ENCODE measurements around the gene RBFOX1.

The RBFOX1 gene

GRCh38 chr16:7374614-7375174 lies 42.0 kb downstream of the RBFOX1 start:
- DNase-seq = no peak

- DNase-seq = no peak
Measured at GRCh38 chr16:7376227-7376626, 43.6 kb downstream of the RBFOX1 start.

GRCh38 chr16:7377231-7377630 lies 44.6 kb downstream of the RBFOX1 start:
- no peak for DNase-seq

GRCh38 chr16:7378024-7378695 lies 45.5 kb downstream of the RBFOX1 start:
- DNase-seq = no peak

GRCh38 chr16:7380441-7380840 lies 47.8 kb downstream of the RBFOX1 start:
- DNase-seq = no peak

- no peak for DNase-seq
Measured at GRCh38 chr16:7380911-7381310, 48.3 kb downstream of the RBFOX1 start.

GRCh38 chr16:7381671-7382070 lies 49.0 kb downstream of the RBFOX1 start:
- DNase-seq = no peak

- no peak for DNase-seq
Measured at GRCh38 chr16:7382521-7382920, 49.9 kb downstream of the RBFOX1 start.

GRCh38 chr16:7390974-7391373 lies 58.3 kb downstream of the RBFOX1 start:
- no peak for DNase-seq

GRCh38 chr16:7391694-7392093 lies 59.0 kb downstream of the RBFOX1 start:
- no peak for DNase-seq

- DNase-seq = no peak
Measured at GRCh38 chr16:7392206-7392605, 59.6 kb downstream of the RBFOX1 start.

GRCh38 chr16:7393680-7394079 lies 61.0 kb downstream of the RBFOX1 start:
- DNase-seq = no peak

- no peak for DNase-seq
Measured at GRCh38 chr16:7394720-7395336, 62.2 kb downstream of the RBFOX1 start.

- peak; percentile 91 for DNase-seq
Measured at GRCh38 chr16:7397901-7398300, 65.3 kb downstream of the RBFOX1 start.

GRCh38 chr16:7398536-7398935 lies 65.9 kb downstream of the RBFOX1 start:
- DNase-seq = no peak

GRCh38 chr16:7399296-7399695 lies 66.7 kb downstream of the RBFOX1 start:
- no peak for DNase-seq

- DNase-seq = no peak
Measured at GRCh38 chr16:7400117-7400890, 67.7 kb downstream of the RBFOX1 start.

- no peak for DNase-seq
Measured at GRCh38 chr16:7404217-7404616, 71.6 kb downstream of the RBFOX1 start.

- DNase-seq = peak; percentile 20
Measured at GRCh38 chr16:7405166-7405565, 72.5 kb downstream of the RBFOX1 start.

GRCh38 chr16:7408700-7409365 lies 76.2 kb downstream of the RBFOX1 start:
- no peak for DNase-seq

- no peak for DNase-seq
Measured at GRCh38 chr16:7419441-7419840, 86.8 kb downstream of the RBFOX1 start.

- DNase-seq = no peak
Measured at GRCh38 chr16:7420079-7420478, 87.4 kb downstream of the RBFOX1 start.

GRCh38 chr16:7420843-7421242 lies 88.2 kb downstream of the RBFOX1 start:
- DNase-seq = no peak
